GM19438 (cell line): ENCODE results near the gene TTC39C.
"Not testable (repeated sequence)": the region's sequence is repeated elsewhere in the genome, so short reads cannot be mapped to it uniquely, and the experiment has no call there.

Experiments
- ATAC-seq: cut with Tn5 transposase; IDR thresholded peaks from one replicate; pipeline ENCODE4 v1.9.1; 2021; ENCODE audit warnings: low read depth; ENCODE audit not compliant: unreplicated experiment

TTC39C gene

GRCh38 chr18:24118750-24119577 lies 104.4 kb downstream of the TTC39C start:
- ATAC-seq: no peak

DNA sequence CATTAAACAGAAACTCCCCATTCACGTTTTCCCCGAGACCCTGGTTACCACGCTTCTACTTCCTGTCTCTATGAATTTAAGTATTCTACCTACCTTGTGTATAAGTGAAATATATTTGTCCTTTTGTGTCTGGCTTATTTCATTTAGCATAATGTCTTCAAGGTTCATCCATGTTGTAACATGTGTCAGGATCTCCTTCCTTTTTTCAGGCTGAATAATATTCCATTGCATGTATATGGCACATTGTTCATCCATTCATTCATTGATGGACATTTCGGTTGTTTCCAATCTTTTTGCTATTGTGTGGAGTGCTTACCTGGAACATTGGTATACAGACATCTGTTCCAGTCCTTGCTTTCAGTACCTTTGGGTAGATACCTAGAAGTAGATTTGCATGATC lies 106.1 kb downstream of the TTC39C start:
- ATAC-seq: no peak

DNA sequence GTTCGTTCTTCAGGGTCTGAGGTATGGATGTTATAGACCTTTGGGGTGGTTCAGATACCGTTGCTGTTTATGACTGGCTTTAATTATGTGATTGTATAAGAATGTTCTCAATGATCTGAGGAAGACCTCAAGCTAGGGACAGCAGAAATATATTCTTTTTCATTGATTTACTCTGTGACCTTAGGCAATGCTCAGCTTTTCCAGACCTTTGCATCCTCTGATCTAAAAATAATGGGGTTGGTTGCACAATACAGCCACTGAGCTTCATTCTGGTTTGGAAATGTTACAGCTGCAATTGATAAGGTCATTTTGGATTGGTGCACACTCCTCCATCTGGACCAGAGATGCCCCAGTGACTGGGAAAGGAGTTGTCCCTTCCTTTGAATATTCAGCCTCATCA lies 107.1 kb downstream of the TTC39C start:
- no peak for ATAC-seq

GRCh38 chr18:24126155-24126961 lies 111.8 kb downstream of the TTC39C start:
- ATAC-seq: no peak

GRCh38 chr18:24127735-24128134 lies 113.2 kb downstream of the TTC39C start:
- ATAC-seq: no peak

GRCh38 chr18:24128700-24129099 lies 114.1 kb downstream of the TTC39C start:
- ATAC-seq: no peak

DNA sequence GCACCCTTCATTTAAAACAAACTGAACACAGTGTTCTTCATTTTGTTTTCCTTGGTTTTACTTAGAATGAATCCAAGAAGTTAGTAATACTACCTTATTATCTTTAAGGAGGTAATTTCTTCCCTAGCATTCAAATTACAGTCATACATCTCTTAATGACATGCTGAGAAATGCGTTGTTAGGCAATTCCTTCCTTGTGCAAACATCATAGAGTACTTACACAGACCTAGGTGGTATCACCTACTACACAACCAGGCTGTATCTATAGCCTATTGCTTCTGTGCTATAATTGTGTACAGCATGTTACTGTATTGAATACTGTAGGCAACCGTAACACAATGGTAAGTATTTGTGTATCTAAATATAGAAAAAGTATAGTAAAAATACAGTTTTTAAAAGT lies 115.9 kb downstream of the TTC39C start:
- no peak for ATAC-seq

- ATAC-seq: no peak
These were observed 122.4 kb downstream of the TTC39C start for GRCh38 chr18:24136967-24137373.

GRCh38 chr18:24138409-24138788 lies 123.8 kb downstream of the TTC39C start:
- ATAC-seq: peak; percentile 6

- peak; percentile 94 for ATAC-seq
These were observed 124.4 kb downstream of the TTC39C start, which contains the start of gene CABYR for GRCh38 chr18:24138789-24139616. Gene CABYR (plus strand): TSS chr18:24139062. CDS start chr18:24143115, 4,053 bp downstream.

- ATAC-seq: no peak
These were observed 126.1 kb downstream of the TTC39C start for GRCh38 chr18:24140697-24141096.

GRCh38 chr18:24142376-24142775 lies 127.8 kb downstream of the TTC39C start:
- no peak for ATAC-seq

GRCh38 chr18:24149591-24149990 lies 135.0 kb downstream of the TTC39C start:
- not testable (repeated sequence) for ATAC-seq

DNA sequence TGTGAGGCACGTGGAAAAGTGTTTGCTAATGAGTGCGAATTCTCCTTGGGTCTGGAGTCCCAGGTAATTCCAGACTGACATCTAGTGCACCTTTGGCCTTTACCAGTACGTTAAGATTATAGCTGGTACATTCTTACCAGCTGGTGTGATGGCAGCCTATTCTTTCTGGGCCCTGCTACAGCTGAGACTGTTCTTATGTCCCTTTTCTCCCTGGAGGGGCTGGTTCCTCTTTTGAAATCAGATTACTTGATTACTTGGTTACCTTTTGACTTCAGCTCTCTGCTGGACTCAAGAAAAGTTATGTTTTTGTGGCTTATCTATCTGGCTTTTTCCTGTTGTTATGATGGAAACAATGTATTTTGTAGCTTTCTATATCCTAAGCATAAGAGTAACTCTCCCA lies 138.8 kb downstream of the TTC39C start:
- no peak for ATAC-seq

- no peak for ATAC-seq
These were observed 143.3 kb downstream of the TTC39C start for GRCh38 chr18:24157855-24158254.

DNA sequence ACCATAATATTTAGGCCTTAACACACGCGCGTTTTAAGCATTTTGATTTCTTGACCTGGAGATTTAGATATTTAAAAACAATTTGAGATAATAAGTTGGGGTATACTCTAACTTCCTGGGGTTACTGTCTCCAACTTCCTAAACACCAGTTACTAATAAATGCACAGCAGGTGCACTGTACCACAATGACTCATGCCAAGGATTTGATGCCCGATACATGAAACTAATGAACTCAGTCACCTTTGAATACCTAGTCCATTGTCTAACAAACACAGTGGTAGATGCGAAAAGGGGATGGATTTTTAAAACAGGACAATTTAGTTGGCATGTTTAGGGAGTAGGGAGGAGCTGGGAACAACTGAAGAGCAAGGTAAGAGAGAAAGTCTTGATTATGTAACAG lies 145.5 kb downstream of the TTC39C start:
- no peak for ATAC-seq

- ATAC-seq: no peak
These were observed 146.8 kb downstream of the TTC39C start for GRCh38 chr18:24161304-24161703.

DNA sequence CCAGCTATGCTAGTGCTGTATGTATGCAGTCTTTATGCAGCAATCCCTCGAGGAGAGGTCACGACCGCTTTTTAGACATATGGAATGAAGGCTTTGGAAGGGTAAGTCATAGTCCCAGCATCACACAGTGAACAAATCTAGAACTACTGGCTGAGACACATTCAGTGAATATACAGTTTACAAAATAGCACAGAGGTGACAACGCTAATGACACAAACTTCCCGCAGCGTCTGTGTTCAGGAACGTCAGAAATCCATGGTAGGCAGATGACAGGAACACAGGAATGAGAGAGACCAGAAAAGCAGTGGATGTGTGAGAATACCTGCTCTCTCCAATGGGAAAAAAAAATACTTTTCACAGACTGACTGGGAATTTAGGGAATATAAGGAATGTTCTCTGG lies 153.9 kb downstream of the TTC39C start:
- ATAC-seq: no peak

DNA sequence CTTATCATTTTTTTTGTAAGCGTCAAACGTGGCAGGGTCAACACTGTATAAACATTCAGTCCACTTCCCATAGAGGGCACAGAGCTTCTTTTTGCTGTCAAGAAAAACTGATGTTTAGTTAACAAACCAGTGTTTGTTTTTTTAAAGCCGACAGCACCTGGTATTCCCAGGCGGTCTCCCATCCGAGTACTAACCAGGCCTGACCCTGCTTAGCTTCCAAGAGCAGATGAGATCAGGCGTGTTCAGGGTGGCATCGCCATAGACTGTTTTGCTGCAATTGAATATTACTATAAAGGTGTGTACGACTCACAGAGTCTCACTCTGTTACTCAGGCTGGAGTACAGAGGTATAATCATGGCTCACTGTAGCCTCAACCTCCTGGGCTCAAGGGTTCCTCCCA lies 155.8 kb downstream of the TTC39C start:
- ATAC-seq: no peak

DNA sequence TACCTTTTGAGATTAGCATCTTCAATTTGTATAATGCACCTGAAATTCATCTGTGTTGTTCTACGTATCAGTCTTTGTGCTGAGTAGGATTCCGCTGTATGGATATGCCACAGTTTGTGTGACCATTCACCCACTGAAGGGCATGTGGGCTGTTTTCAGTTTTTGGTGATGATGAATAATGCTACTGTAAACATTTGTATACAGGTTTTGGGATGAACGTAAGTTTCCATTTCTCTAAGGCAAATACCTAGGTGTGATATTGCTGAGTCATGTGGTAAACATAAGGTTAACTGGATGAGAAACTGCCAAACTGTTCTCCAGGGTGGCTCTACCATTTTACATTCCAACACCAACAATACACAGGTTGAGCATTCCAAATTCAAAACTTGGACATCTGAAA lies 159.4 kb downstream of the TTC39C start:
- no peak for ATAC-seq
